WTC11 (cell line): ENCODE measurements around the gene CENPB. TPM values are rescaled to one million over a fixed set of nuclear protein-coding genes. Genes with fewer than 3 reads are reported as not detected.
A peak's percentile ranks its signal among the peaks of the same experiment; 100 is the strongest.

Experiments
- AFF4 ChIP-seq: sonication (generic); formaldehyde crosslinking; IDR thresholded peaks from 2 replicates; pipeline ENCODE4 v1.8.1; 2023; ENCODE audit warnings: mild to moderate bottlenecking, missing genetic modification reagents, borderline replicate concordance
- AR ChIP-seq: fragments of 250-450 bp; sonication (Bioruptor Pico); IDR thresholded peaks from 2 replicates; pipeline ENCODE4 v1.9.0; 2021; ENCODE audit warnings: mild to moderate bottlenecking
- CREB1 ChIP-seq: sonication (generic); formaldehyde crosslinking; IDR thresholded peaks from 2 replicates; pipeline ENCODE4 v1.8.0; 2023; ENCODE audit warnings: mild to moderate bottlenecking, missing genetic modification reagents
- CREM ChIP-seq: sonication (generic); formaldehyde crosslinking; IDR thresholded peaks from 2 replicates; pipeline ENCODE4 v1.8.1; 2022; ENCODE audit warnings: mild to moderate bottlenecking, missing genetic modification reagents, moderate library complexity
- E2F1 ChIP-seq: sonication (generic); formaldehyde crosslinking; IDR thresholded peaks from 2 replicates; pipeline ENCODE4 v1.8.0; 2022; ENCODE audit warnings: mild to moderate bottlenecking, missing genetic modification reagents
- ERG ChIP-seq: fragments of 250-450 bp; sonication (Bioruptor Pico); IDR thresholded peaks from 2 replicates; pipeline ENCODE4 v1.8.0; 2021; ENCODE audit warnings: mild to moderate bottlenecking
- ESRRA ChIP-seq: sonication (generic); formaldehyde crosslinking; IDR thresholded peaks from 2 replicates; pipeline ENCODE4 v1.8.1; 2022; ENCODE audit warnings: mild to moderate bottlenecking, missing genetic modification reagents, borderline replicate concordance
- GTF2I ChIP-seq: fragments of 250-450 bp; sonication (Bioruptor Pico); conservative IDR thresholded peaks from 2 replicates; pipeline ENCODE4 v1.4.0; 2021; ENCODE audit warnings: mild to moderate bottlenecking
- IRF1 ChIP-seq: sonication (generic); formaldehyde crosslinking; IDR thresholded peaks from 2 replicates; pipeline ENCODE4 v1.8.0; 2023; ENCODE audit warnings: missing genetic modification reagents
- MLX ChIP-seq: sonication (generic); formaldehyde crosslinking; IDR thresholded peaks from 2 replicates; pipeline ENCODE4 v1.8.1; 2023; ENCODE audit warnings: mild to moderate bottlenecking, missing genetic modification reagents, moderate library complexity
- NR3C1 ChIP-seq: sonication (generic); formaldehyde crosslinking; conservative IDR thresholded peaks from 2 replicates; pipeline ENCODE4 v1.8.1; 2023; ENCODE audit warnings: low read depth, mild to moderate bottlenecking, missing genetic modification reagents
- PRDM15 ChIP-seq: sonication (generic); formaldehyde crosslinking; IDR thresholded peaks from 2 replicates; pipeline ENCODE4 v1.8.0; 2022; ENCODE audit warnings: missing genetic modification reagents
- RORB ChIP-seq: fragments of 250-450 bp; sonication (Bioruptor Pico); IDR thresholded peaks from 2 replicates; pipeline ENCODE4 v1.9.0; 2021; ENCODE audit warnings: mild to moderate bottlenecking
- SP1 ChIP-seq: sonication (generic); formaldehyde crosslinking; conservative IDR thresholded peaks from 2 replicates; pipeline ENCODE4 v1.8.1; 2022; ENCODE audit warnings: missing genetic modification reagents
- USF2 ChIP-seq: sonication (generic); formaldehyde crosslinking; IDR thresholded peaks from 2 replicates; pipeline ENCODE4 v1.8.1; 2023; ENCODE audit warnings: mild to moderate bottlenecking, missing genetic modification reagents, moderate library complexity
- ZBTB21 ChIP-seq: sonication (generic); formaldehyde crosslinking; IDR thresholded peaks from 2 replicates; pipeline ENCODE4 v1.8.1; 2023; ENCODE audit warnings: mild to moderate bottlenecking, missing genetic modification reagents, borderline replicate concordance
- ZNF281 ChIP-seq: sonication (generic); formaldehyde crosslinking; IDR thresholded peaks from 2 replicates; pipeline ENCODE4 v1.8.0; 2023; ENCODE audit warnings: mild to moderate bottlenecking, missing genetic modification reagents
- ZNF416 ChIP-seq: fragments of 250-450 bp; sonication (Bioruptor Pico); IDR thresholded peaks from 2 replicates; pipeline ENCODE4 v1.9.0; 2021; ENCODE audit warnings: mild to moderate bottlenecking, inconsistent platforms
- ZNF671 ChIP-seq: fragments of 250-450 bp; sonication (Bioruptor Pico); IDR thresholded peaks from 2 replicates; pipeline ENCODE4 v1.8.0; 2021; ENCODE audit warnings: mild to moderate bottlenecking
- total RNA-seq: library from RNA; stranded (reverse); gene quantifications from 3 replicates; pipeline ENCODE4 v1.2.3, GENCODE V29; 2021

CENPB gene
- total RNA-seq, 1 experiment from 2014 or later = 58.7 TPM

GRCh38 chr20:3749689-3750531 is 36.6 kb downstream of the CENPB start (continued):
- no peak for TF ChIP-seq AR
- TF ChIP-seq IRF1 (CRISPR knock-in tag) = 0 out of 2 replicates have a peak, but pooled peaks have one; percentile 28
- TF ChIP-seq USF2 = 0 out of 2 replicates have a peak, but pooled peaks have one; percentile 12
- TF ChIP-seq ESRRA (CRISPR knock-in tag) = no peak
- TF ChIP-seq SP1 (CRISPR knock-in tag) = peak; percentile 71
- TF ChIP-seq E2F1 = no peak
- 0 out of 2 replicates have a peak, but pooled peaks have one; percentile 57 for TF ChIP-seq CREM (CRISPR knock-in tag)
- TF ChIP-seq RORB (CRISPR knock-in tag) = no peak
- no peak for TF ChIP-seq ZNF281 (CRISPR knock-in tag)
- no peak for TF ChIP-seq GTF2I
- peak; percentile 32; the same call in 1 of the 2 replicates for TF ChIP-seq ERG (CRISPR knock-in tag)
- TF ChIP-seq ZNF416 (CRISPR knock-in tag) = no peak
- 0 out of 2 replicates have a peak, but pooled peaks have one; percentile 22 for TF ChIP-seq NR3C1 (CRISPR knock-in tag)
- no peak; the same call in 1 of the 2 replicates for TF ChIP-seq ZNF671 (CRISPR knock-in tag)
- no peak for TF ChIP-seq PRDM15 (CRISPR knock-in tag)
- TF ChIP-seq AFF4 (CRISPR knock-in tag) = no peak
- 0 out of 2 replicates have a peak, but pooled peaks have one; percentile 33 for TF ChIP-seq CREB1 (CRISPR knock-in tag)
- TF ChIP-seq ZBTB21 = peak; percentile 45; the same call in 1 of the 2 replicates
- TF ChIP-seq MLX = no peak
